ENCODE measurements around the gene TM4SF5. TPM values are rescaled to one million over a fixed set of nuclear protein-coding genes. Genes with fewer than 3 reads are reported as not detected.

Gene TM4SF5
- total and polyA plus RNA-seq, 10 donors, result not detected

DNA sequence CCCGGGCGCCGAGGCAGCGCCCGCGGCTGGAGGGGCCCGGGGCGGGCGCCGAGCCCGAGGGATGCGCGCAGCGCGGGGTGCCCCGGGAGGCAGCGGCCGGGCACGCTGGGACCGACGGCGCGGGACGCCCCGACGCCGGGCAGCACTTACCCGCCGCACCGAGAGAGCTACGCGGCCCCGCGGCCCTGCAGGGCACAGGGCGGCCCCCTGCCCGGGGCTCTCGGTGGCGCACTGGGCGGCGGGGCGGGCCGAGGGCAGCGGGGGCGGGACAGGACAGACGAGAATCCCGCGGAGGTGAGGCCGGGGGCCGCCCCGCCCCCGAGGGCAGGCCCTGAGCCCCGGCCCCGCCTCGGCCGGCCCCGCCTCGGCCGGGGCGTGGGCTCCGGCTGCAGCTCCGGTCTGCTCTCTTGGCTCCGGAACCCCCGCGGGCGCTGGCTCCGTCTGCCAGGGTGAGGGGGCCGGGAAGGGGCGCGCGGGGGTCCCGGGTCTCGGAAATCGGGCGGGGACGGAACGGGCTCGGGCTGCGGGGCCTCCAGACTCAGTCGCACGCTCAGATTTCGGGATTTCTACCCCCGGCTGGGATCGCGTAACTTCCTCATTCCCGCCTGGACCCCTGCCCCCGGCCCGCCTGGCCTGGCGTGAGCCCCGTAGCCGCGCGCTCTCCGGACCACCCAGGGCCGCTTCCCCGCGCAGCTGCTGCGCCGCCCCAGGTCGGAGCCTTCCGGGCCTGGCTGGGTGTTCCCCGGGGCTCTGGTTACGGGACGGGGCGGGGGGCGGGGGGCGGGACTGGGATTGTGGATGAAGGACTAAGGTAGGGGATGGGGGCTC is 35.3 kb downstream of the TM4SF5 start, which contains the start of gene PLD2:
Gene PLD2, plus strand, starts transcription at position 376 of the 828 bp plus-strand sequence. CDS start 621 bp downstream, outside the sequence.
- DNase-seq, result peak; percentile 97
- peak within 1 kb of the TSS; percentile 61 to 91 (median 72) for H3K4me3 ChIP-seq
- intact Hi-C loops (cut with DNase I; ENCODE audit: low total_unique reads), result no loop called here
- WGBS, 5 donors, result 1 to 3% (median 1%) methylated on average over 26 to 106 of the region's 106 CpGs
- H3K9me3 ChIP-seq, result no peaks in the 10 kb centered on the region
- TF ChIP-seq POLR2AphosphoS5 (IDR thresholded peaks at IDR 0.05) (peak; percentile 65 to 80 (median 74)), POLR2A (IDR thresholded peaks at IDR 0.05) (no peak)
- TF ChIP-seq, protein P1, sequence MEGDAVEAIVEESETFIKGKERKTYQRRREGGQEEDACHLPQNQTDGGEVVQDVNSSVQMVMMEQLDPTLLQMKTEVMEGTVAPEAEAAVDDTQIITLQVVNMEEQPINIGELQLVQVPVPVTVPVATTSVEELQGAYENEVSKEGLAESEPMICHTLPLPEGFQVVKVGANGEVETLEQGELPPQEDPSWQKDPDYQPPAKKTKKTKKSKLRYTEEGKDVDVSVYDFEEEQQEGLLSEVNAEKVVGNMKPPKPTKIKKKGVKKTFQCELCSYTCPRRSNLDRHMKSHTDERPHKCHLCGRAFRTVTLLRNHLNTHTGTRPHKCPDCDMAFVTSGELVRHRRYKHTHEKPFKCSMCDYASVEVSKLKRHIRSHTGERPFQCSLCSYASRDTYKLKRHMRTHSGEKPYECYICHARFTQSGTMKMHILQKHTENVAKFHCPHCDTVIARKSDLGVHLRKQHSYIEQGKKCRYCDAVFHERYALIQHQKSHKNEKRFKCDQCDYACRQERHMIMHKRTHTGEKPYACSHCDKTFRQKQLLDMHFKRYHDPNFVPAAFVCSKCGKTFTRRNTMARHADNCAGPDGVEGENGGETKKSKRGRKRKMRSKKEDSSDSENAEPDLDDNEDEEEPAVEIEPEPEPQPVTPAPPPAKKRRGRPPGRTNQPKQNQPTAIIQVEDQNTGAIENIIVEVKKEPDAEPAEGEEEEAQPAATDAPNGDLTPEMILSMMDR (IDR thresholded peaks at IDR 0.05 in 8 of 11, conservative IDR thresholded peaks at IDR 0.05 in 3 of 11), result peak in 1 of 11 experiments; percentile 25
- peaks cover 0 to 6% (median 0%) of the 10 kb centered on the region in 7 donors for H3K27me3 ChIP-seq (replicated peaks in 1 of 7)
- H3K4me1 ChIP-seq, result peaks cover 8 to 31% (median 21%) of the 10 kb centered on the region in 6 donors
- peaks cover 0 to 30% (median 3%) of the 10 kb centered on the region in 6 donors for H3K36me3 ChIP-seq
- peak within 1 kb of the TSS; percentile 58 to 88 (median 82) for H3K27ac ChIP-seq

DNA sequence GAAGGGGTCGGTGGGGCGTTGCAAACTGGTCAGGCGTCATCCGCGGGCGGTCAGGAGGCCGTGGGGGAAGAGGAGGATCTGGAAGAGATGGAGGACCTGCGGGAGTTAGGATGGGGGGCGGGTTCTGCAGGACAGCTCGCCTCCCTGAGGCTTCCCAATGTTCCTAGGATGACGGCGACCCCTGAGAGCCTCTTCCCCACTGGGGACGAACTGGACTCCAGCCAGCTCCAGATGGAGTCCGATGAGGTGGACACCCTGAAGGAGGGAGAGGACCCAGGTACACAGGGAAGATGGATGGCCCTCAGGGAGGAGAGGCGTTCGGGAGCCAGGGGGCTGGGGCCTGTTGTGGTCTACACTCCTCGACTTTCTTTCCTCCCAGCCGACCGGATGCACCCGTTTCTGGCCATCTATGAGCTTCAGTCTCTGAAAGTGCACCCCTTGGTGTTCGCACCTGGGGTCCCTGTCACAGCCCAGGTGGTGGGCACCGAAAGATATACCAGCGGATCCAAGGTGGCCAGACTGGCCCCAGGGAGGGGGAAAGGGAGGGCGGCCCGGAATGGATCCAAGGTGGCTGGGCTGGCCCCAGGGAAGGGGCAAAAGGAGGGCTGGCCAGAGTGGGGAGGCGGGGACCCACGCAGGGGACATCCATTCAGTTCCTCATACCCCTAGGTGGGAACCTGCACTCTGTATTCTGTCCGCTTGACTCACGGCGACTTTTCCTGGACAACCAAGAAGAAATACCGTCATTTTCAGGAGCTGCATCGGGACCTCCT is 36.1 kb downstream of the TM4SF5 start:
- H3K27ac ChIP-seq, result peak overlapping the region in 6 of 8 donors; percentile 80 to 88 (median 83)
- no peak for DNase-seq
- whole genome bisulfite sequencing, 5 donors, result 40 to 44% (median 42%) methylated on average over 25 to 32 of the region's 32 CpGs
- H3K36me3 ChIP-seq, result peaks cover 0 to 30% (median 3%) of the 10 kb centered on the region in 6 donors
- no peaks in the 10 kb centered on the region for H3K9me3 ChIP-seq
- H3K27me3 ChIP-seq (replicated peaks in 1 of 7), result peaks cover 0 to 6% (median 0%) of the 10 kb centered on the region in 7 donors
- intact Hi-C loops (cut with DNase I; ENCODE audit: low total_unique reads), result no loop called here
- H3K4me3 ChIP-seq, result peak overlapping the region; percentile 61 to 91 (median 72)
- peaks cover 8 to 31% (median 21%) of the 10 kb centered on the region in 6 donors for H3K4me1 ChIP-seq
- TF ChIP-seq, protein P1 (IDR thresholded peaks at IDR 0.05 in 8 of 11, conservative IDR thresholded peaks at IDR 0.05 in 3 of 11), result no peak
- TF ChIP-seq POLR2A (IDR thresholded peaks at IDR 0.05) (no peak), POLR2AphosphoS5 (IDR thresholded peaks at IDR 0.05) (no peak)

DNA sequence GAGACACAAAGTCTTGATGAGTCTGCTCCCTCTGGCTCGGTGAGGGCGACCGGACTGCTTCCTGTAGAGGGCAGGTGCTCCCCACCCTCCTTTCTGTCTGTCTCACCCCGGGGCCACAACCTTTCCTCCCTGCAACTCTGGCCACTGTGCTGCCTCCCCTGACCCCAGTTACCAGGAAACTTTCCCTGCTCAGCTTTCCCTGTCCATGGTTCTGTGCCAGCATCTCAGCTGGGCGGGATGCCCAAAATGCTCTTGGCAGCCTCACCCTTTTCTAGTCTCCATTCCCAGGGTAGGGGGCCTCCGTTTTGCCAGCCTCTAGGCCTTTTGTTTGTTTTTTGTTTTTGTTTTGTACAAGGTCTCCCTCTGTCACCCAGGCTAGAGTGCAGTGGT is 36.7 kb downstream of the TM4SF5 start:
- Histone ChIP-seq H3K27me3 (replicated peaks in 1 of 7) (peaks cover 0 to 6% (median 0%) of the 10 kb centered on the region in 7 donors), H3K4me3 (peak overlapping the region in 1 of 8 donors; percentile 91), H3K36me3 (peaks cover 0 to 30% (median 3%) of the 10 kb centered on the region in 6 donors), H3K27ac (no peak overlapping the region), H3K9me3 (no peaks in the 10 kb centered on the region), H3K4me1 (peaks cover 8 to 31% (median 21%) of the 10 kb centered on the region in 6 donors)
- 58 to 79% (median 70%) methylated on average over 6 of the region's 6 CpGs for WGBS, 5 donors
- intact Hi-C loops (cut with DNase I; ENCODE audit: low total_unique reads), result no loop called here
- no peak for DNase-seq
- TF ChIP-seq POLR2AphosphoS5 (IDR thresholded peaks at IDR 0.05), result no peak
- TF ChIP-seq POLR2A (IDR thresholded peaks at IDR 0.05), result no peak
- TF ChIP-seq, protein P1 (IDR thresholded peaks at IDR 0.05 in 8 of 11, conservative IDR thresholded peaks at IDR 0.05 in 3 of 11), result no peak

Measured in spleen (tissue), 11 donors.